PC-3 (cell line): ENCODE measurements around the gene CRPPA.

Experiments used
- EZH2 ChIP-seq: fragments of 300-600 bp; sonication (generic); IDR thresholded peaks from one replicate; pipeline ENCODE4 v1.6.1; 2017; ENCODE audit warnings: antibody characterized with exemption, mild to moderate bottlenecking, low read length; ENCODE audit not compliant: unreplicated experiment
- TF ChIP-seq, protein P1 (sequence below): fragments of 300-600 bp; sonication (generic); conservative IDR thresholded peaks from 2 replicates; pipeline ENCODE4 v1.5.1; 2017; ENCODE audit warnings: antibody characterized with exemption, low read depth, mild to moderate bottlenecking, low read length

DNA sequence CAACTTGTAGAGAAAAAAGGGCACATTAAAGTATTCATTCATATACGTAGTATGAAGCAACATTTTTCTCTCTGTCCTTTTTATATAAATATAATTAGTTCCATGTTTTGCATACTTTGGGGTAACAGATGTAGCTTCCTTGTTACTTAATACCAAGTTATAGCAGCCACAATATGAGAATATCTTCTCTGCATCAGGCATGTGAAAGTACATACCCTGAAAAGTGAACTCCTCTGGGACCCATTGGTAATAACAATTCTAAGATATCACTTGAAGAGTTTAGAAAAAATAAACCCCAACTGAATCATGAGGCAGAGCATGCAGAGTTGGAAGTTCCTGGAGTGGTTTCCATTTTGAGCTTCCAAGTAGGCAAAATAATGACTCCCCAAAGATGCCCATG is 2.4 kb upstream of the CRPPA start:
- TF ChIP-seq, protein P1, sequence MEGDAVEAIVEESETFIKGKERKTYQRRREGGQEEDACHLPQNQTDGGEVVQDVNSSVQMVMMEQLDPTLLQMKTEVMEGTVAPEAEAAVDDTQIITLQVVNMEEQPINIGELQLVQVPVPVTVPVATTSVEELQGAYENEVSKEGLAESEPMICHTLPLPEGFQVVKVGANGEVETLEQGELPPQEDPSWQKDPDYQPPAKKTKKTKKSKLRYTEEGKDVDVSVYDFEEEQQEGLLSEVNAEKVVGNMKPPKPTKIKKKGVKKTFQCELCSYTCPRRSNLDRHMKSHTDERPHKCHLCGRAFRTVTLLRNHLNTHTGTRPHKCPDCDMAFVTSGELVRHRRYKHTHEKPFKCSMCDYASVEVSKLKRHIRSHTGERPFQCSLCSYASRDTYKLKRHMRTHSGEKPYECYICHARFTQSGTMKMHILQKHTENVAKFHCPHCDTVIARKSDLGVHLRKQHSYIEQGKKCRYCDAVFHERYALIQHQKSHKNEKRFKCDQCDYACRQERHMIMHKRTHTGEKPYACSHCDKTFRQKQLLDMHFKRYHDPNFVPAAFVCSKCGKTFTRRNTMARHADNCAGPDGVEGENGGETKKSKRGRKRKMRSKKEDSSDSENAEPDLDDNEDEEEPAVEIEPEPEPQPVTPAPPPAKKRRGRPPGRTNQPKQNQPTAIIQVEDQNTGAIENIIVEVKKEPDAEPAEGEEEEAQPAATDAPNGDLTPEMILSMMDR, result no peak
- TF ChIP-seq EZH2, result no peak
